ENCODE data around the gene HIVEP3.

- TF ChIP-seq, protein P1, sequence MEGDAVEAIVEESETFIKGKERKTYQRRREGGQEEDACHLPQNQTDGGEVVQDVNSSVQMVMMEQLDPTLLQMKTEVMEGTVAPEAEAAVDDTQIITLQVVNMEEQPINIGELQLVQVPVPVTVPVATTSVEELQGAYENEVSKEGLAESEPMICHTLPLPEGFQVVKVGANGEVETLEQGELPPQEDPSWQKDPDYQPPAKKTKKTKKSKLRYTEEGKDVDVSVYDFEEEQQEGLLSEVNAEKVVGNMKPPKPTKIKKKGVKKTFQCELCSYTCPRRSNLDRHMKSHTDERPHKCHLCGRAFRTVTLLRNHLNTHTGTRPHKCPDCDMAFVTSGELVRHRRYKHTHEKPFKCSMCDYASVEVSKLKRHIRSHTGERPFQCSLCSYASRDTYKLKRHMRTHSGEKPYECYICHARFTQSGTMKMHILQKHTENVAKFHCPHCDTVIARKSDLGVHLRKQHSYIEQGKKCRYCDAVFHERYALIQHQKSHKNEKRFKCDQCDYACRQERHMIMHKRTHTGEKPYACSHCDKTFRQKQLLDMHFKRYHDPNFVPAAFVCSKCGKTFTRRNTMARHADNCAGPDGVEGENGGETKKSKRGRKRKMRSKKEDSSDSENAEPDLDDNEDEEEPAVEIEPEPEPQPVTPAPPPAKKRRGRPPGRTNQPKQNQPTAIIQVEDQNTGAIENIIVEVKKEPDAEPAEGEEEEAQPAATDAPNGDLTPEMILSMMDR (IDR thresholded peaks at IDR 0.05), result no peak
- TF ChIP-seq EZH2 (IDR thresholded peaks at IDR 0.05) (no peak), EZH2phosphoT487 (IDR thresholded peaks at IDR 0.05) (no peak)
These were observed 397.6 kb downstream of the HIVEP3 start for GRCh38 chr1:41520951-41521752.
